ENCODE results near the gene CD226. TPM values are rescaled to one million over a fixed set of nuclear protein-coding genes. Genes with fewer than 3 reads are reported as not detected.

Gene CD226
- polyA plus RNA-seq, 1 of the 3 experiments (the other 2 are of a cell fraction) = 0.56 TPM

DNA sequence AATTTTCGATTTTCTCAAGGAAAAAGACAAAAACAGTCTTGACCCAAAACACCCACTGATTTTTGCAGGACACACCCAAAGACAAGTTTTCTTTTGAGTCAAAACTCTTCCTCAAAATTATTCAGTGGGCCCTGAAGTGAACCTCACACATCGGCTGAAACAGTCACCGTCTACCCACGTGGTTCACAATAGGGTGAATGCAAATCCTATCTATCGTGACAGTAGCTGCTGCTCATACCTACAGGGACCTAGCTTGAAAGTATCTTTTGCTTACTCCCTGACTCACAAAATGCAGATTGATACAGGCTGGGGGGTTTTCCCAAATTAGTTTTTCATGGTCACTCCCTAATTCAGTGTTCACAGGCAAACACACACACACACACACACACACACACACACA is 10.7 kb upstream of the CD226 start:
- H3K79me2 ChIP-seq (ENCODE audit: insufficient read depth) = no peaks in the 10 kb centered on the region
- H3K27ac ChIP-seq (ENCODE audit: low read depth in 2 of 2, low read length in 1 of 2) = no peak overlapping the region
- no peaks in the 10 kb centered on the region for H3K36me3 ChIP-seq (replicated peaks in 1 of 2; ENCODE audit: control insufficient read depth in 1 of 2, insufficient read depth in 2 of 2, low read length in 1 of 2)
- no peaks in the 10 kb centered on the region for H3F3A ChIP-seq (replicated peaks; ENCODE audit: insufficient read depth)
- no peak for DNase-seq
- no peaks in the 10 kb centered on the region for H3K9me3 ChIP-seq
- H3K4me1 ChIP-seq (ENCODE audit: control insufficient read depth in 1 of 2, insufficient read depth in 2 of 2, low read depth in 1 of 2, low read length in 1 of 2) = no peaks in the 10 kb centered on the region
- H4K20me1 ChIP-seq (ENCODE audit: insufficient read depth) = no peaks in the 10 kb centered on the region
- H3K4me2 ChIP-seq = no peak overlapping the region
- TF ChIP-seq FOXM1 (IDR thresholded peaks at IDR 0.05; ENCODE audit: low read depth) (no peak), TCF12 (IDR thresholded peaks at IDR 0.05) (no peak), FOSL2 (IDR thresholded peaks at IDR 0.05; ENCODE audit: borderline replicate concordance, low read depth) (no peak), JUND (IDR thresholded peaks at IDR 0.05) (no peak), RXRA (IDR thresholded peaks at IDR 0.05; ENCODE audit: borderline replicate concordance, low read depth) (no peak), NRF1 (IDR thresholded peaks at IDR 0.05; ENCODE audit: low read depth, low read length) (no peak), TEAD4 (IDR thresholded peaks at IDR 0.05; ENCODE audit: borderline replicate concordance, insufficient read depth) (no peak), ELF1 (IDR thresholded peaks at IDR 0.05) (no peak), SMC3 (IDR thresholded peaks at IDR 0.05; ENCODE audit: low read depth, low read length) (no peak)
- TF ChIP-seq, protein P1, sequence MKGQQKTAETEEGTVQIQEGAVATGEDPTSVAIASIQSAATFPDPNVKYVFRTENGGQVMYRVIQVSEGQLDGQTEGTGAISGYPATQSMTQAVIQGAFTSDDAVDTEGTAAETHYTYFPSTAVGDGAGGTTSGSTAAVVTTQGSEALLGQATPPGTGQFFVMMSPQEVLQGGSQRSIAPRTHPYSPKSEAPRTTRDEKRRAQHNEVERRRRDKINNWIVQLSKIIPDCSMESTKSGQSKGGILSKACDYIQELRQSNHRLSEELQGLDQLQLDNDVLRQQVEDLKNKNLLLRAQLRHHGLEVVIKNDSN (IDR thresholded peaks at IDR 0.05; ENCODE audit: borderline replicate concordance, low read depth) = no peak
- TF ChIP-seq, protein P2, sequence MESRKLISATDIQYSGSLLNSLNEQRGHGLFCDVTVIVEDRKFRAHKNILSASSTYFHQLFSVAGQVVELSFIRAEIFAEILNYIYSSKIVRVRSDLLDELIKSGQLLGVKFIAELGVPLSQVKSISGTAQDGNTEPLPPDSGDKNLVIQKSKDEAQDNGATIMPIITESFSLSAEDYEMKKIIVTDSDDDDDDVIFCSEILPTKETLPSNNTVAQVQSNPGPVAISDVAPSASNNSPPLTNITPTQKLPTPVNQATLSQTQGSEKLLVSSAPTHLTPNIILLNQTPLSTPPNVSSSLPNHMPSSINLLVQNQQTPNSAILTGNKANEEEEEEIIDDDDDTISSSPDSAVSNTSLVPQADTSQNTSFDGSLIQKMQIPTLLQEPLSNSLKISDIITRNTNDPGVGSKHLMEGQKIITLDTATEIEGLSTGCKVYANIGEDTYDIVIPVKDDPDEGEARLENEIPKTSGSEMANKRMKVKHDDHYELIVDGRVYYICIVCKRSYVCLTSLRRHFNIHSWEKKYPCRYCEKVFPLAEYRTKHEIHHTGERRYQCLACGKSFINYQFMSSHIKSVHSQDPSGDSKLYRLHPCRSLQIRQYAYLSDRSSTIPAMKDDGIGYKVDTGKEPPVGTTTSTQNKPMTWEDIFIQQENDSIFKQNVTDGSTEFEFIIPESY (IDR thresholded peaks at IDR 0.05; ENCODE audit: borderline replicate concordance, low read depth) = no peak
- 98% methylated on average over 5 of the region's 5 CpGs for WGBS (ENCODE audit: low lambda C conversion rate)
- H2AFZ ChIP-seq (ENCODE audit: low read depth) = no peak overlapping the region
- H3K4me3 ChIP-seq (ENCODE audit: low read depth in 2 of 2, low read length in 1 of 2) = no peak overlapping the region
- ChIA-PET POLR2A (no interaction called here), CTCF (no interaction called here)
- no peak overlapping the region for H3K9ac ChIP-seq
- no peaks in the 10 kb centered on the region for H3K9me2 ChIP-seq
- no peaks in the 10 kb centered on the region for H3K27me3 ChIP-seq (ENCODE audit: insufficient read depth)

DNA sequence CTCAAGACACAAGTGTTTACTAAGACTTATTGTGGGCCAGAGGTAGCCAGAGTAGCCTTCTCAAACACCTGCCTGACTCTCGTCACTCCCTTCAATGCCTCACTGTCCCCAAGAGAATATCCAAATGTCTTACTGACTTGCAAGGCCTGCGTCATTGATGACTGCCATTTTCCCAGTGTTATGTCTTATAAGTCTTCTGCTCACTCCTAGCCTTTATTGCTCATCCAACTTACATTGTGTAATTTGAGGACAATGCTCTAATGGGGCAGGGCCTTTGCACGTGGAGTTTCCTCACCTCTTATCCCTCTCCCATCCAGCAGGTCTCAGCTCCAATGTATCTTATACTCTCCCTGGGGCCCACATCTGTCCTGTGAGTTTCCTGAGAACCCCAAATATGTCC is 10.1 kb upstream of the CD226 start:
- Histone ChIP-seq H3K4me2 (no peak overlapping the region), H3K9me3 (no peaks in the 10 kb centered on the region), H3K27me3 (ENCODE audit: insufficient read depth) (no peaks in the 10 kb centered on the region), H2AFZ (ENCODE audit: low read depth) (no peak overlapping the region), H3K36me3 (replicated peaks in 1 of 2; ENCODE audit: control insufficient read depth in 1 of 2, insufficient read depth in 2 of 2, low read length in 1 of 2) (no peaks in the 10 kb centered on the region), H3F3A (replicated peaks; ENCODE audit: insufficient read depth) (no peaks in the 10 kb centered on the region), H3K27ac (ENCODE audit: low read depth in 2 of 2, low read length in 1 of 2) (no peak overlapping the region), H4K20me1 (ENCODE audit: insufficient read depth) (no peaks in the 10 kb centered on the region), H3K9ac (no peak overlapping the region), H3K9me2 (no peaks in the 10 kb centered on the region), H3K4me1 (ENCODE audit: control insufficient read depth in 1 of 2, insufficient read depth in 2 of 2, low read depth in 1 of 2, low read length in 1 of 2) (no peaks in the 10 kb centered on the region), H3K79me2 (ENCODE audit: insufficient read depth) (no peaks in the 10 kb centered on the region), H3K4me3 (ENCODE audit: low read depth in 2 of 2, low read length in 1 of 2) (no peak overlapping the region)
- DNase-seq = no peak
- CTCF ChIA-PET = no interaction called here
- 88% methylated on average over 3 of the region's 3 CpGs for WGBS (ENCODE audit: low lambda C conversion rate)
- POLR2A ChIA-PET = no interaction called here
- TF ChIP-seq FOXM1 (IDR thresholded peaks at IDR 0.05; ENCODE audit: low read depth) (no peak), RCOR1 (IDR thresholded peaks at IDR 0.05; ENCODE audit: low read length) (no peak), EZH2phosphoT487 (IDR thresholded peaks at IDR 0.05; ENCODE audit: borderline replicate concordance, low read depth) (no peak), EP300 (IDR thresholded peaks at IDR 0.05; ENCODE audit: borderline replicate concordance in 1 of 2, low read depth in 1 of 2, low read length in 1 of 2) (no peak), TEAD4 (IDR thresholded peaks at IDR 0.05; ENCODE audit: borderline replicate concordance, insufficient read depth) (no peak), RAD21 (IDR thresholded peaks at IDR 0.05; ENCODE audit: low read length) (no peak), ELF1 (IDR thresholded peaks at IDR 0.05) (no peak)
- TF ChIP-seq, protein P3, sequence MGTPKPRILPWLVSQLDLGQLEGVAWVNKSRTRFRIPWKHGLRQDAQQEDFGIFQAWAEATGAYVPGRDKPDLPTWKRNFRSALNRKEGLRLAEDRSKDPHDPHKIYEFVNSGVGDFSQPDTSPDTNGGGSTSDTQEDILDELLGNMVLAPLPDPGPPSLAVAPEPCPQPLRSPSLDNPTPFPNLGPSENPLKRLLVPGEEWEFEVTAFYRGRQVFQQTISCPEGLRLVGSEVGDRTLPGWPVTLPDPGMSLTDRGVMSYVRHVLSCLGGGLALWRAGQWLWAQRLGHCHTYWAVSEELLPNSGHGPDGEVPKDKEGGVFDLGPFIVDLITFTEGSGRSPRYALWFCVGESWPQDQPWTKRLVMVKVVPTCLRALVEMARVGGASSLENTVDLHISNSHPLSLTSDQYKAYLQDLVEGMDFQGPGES (IDR thresholded peaks at IDR 0.05; ENCODE audit: low read depth, low read length) = no peak
- TF ChIP-seq, protein P4, sequence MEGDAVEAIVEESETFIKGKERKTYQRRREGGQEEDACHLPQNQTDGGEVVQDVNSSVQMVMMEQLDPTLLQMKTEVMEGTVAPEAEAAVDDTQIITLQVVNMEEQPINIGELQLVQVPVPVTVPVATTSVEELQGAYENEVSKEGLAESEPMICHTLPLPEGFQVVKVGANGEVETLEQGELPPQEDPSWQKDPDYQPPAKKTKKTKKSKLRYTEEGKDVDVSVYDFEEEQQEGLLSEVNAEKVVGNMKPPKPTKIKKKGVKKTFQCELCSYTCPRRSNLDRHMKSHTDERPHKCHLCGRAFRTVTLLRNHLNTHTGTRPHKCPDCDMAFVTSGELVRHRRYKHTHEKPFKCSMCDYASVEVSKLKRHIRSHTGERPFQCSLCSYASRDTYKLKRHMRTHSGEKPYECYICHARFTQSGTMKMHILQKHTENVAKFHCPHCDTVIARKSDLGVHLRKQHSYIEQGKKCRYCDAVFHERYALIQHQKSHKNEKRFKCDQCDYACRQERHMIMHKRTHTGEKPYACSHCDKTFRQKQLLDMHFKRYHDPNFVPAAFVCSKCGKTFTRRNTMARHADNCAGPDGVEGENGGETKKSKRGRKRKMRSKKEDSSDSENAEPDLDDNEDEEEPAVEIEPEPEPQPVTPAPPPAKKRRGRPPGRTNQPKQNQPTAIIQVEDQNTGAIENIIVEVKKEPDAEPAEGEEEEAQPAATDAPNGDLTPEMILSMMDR (IDR thresholded peaks at IDR 0.05) = no peak
- TF ChIP-seq, protein P5, sequence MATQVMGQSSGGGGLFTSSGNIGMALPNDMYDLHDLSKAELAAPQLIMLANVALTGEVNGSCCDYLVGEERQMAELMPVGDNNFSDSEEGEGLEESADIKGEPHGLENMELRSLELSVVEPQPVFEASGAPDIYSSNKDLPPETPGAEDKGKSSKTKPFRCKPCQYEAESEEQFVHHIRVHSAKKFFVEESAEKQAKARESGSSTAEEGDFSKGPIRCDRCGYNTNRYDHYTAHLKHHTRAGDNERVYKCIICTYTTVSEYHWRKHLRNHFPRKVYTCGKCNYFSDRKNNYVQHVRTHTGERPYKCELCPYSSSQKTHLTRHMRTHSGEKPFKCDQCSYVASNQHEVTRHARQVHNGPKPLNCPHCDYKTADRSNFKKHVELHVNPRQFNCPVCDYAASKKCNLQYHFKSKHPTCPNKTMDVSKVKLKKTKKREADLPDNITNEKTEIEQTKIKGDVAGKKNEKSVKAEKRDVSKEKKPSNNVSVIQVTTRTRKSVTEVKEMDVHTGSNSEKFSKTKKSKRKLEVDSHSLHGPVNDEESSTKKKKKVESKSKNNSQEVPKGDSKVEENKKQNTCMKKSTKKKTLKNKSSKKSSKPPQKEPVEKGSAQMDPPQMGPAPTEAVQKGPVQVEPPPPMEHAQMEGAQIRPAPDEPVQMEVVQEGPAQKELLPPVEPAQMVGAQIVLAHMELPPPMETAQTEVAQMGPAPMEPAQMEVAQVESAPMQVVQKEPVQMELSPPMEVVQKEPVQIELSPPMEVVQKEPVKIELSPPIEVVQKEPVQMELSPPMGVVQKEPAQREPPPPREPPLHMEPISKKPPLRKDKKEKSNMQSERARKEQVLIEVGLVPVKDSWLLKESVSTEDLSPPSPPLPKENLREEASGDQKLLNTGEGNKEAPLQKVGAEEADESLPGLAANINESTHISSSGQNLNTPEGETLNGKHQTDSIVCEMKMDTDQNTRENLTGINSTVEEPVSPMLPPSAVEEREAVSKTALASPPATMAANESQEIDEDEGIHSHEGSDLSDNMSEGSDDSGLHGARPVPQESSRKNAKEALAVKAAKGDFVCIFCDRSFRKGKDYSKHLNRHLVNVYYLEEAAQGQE (IDR thresholded peaks at IDR 0.05; ENCODE audit: low read depth, low read length) = no peak
